PC-9 (cell line): ENCODE data around the gene COG1.

Experiments
- CTCF ChIP-seq: fragments of 200-600 bp; sonication (generic); conservative IDR thresholded peaks from 2 replicates; pipeline ENCODE4 v1.6.1; 2017; ENCODE audit warnings: mixed run types, antibody characterized with exemption, mild to moderate bottlenecking, moderate library complexity
- EZH2 ChIP-seq: fragments of 200-600 bp; sonication (generic); IDR thresholded peaks from 2 replicates; pipeline ENCODE4 v1.8.0; 2017; ENCODE audit warnings: antibody characterized with exemption, low read depth

DNA sequence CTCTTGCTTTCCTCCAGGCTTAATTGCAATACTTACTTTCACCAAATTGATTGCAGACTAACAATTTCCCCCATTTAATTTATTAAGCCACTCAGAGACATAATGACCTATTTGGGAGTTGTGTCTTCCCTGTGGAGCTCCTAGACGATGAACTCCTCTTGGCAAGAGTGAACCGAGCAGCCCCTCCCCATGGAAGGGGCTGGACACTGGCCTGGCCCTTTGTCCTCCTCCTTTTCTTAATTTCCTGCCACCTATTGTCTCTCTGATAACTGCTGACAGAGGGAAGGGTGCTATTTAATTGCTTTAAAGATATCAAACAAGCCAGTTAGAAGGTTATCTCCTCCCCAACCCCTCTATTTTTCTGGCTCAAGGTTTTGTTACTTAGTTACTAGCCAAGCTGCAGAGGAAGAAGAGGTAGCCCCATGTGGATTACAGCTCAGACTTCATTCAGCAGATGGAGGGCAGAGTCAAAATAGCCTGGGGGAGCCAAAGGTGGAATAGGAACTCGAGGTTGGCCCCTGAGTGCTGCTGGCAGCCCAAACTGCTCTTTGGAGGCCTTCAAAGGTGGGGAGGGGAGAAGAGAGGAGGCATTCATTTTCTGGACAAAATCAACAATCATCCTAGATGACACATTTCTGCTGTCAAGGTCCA is 31.8 kb upstream of the COG1 start:
- TF ChIP-seq CTCF = no peak
- TF ChIP-seq EZH2 = no peak
